DOHH2 (cell line): ENCODE results near the gene ABR.

Experiments
- CTCF ChIP-seq: fragments of 200-600 bp; sonication (generic); IDR thresholded peaks from one replicate; pipeline ENCODE4 v1.5.1; 2014; ENCODE audit warnings: antibody characterized with exemption, mild to moderate bottlenecking, low read depth, low read length; ENCODE audit not compliant: poor library complexity, severe bottlenecking
- EZH2phosphoT487 ChIP-seq: fragments of 200-600 bp; sonication (generic); IDR thresholded peaks from 2 replicates; pipeline ENCODE4 v1.6.1; 2017; ENCODE audit warnings: borderline replicate concordance, mild to moderate bottlenecking, antibody characterized with exemption, low read length, moderate library complexity, mixed read lengths

DNA sequence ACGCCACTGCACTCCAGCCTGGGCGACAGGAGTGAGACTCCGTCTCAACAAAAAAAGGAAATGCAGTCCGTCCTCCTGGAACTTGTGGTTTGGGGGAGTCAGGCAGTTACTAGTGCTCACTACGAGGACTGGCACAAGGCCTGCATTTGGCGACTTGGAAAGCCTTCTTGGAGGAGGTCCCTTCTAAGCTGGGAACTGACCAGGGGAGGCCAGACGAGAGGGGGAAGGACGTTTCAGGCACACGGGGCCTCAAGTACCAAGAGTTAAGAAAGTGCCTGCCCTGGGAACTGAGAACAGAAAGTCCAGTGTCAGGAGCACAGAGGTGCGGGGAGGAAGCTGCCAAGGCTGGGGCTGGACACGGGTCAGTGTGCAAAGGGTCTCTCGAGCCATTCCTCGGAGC is 89.9 kb downstream of the ABR start:
- TF ChIP-seq CTCF (no peak), EZH2phosphoT487 (no peak)
